Measurements from ENCODE around the gene ANKRD2.

- TF ChIP-seq POLR2A (IDR thresholded peaks at IDR 0.05; ENCODE audit: low read depth, low read length) (no peak), TAF1 (IDR thresholded peaks at IDR 0.05; ENCODE audit: low read depth, low read length) (no peak)
Measured at GRCh38 chr10:97575127-97575668, 2.6 kb downstream of the ANKRD2 start.
